Tibial nerve (tissue), 4 donors: ENCODE results near the gene TLN1. TPM values are rescaled to one million over a fixed set of nuclear protein-coding genes. Genes with fewer than 3 reads are reported as not detected.

Experiments
- DNase-seq, 2 donors: peaks; one replicate each; pipeline ENCODE4 v3.0.0-alpha.2; 2019; ENCODE audit warnings: low spot score in 2 of 2
- H3K27ac ChIP-seq, 4 donors: fragments of 200-600 bp; sonication (generic) in 3 of 4; one replicate each; pipeline ENCODE4 v1.5.1; 2017 to 2019; ENCODE audit warnings: mild to moderate bottlenecking in 1 of 4
- H3K27me3 ChIP-seq, 2 donors: fragments of 200-600 bp; sonication (generic) in 1 of 2; one replicate each; pipeline versions ENCODE4 v1.5.1 to v1.6.0; 2017 to 2019
- H3K36me3 ChIP-seq, 3 donors: fragments of 200-600 bp; sonication (generic); one replicate each; pipeline ENCODE4 v1.5.1; 2018 to 2019
- H3K4me1 ChIP-seq, 4 donors: fragments of 200-600 bp; sonication (generic) in 3 of 4; one replicate each; pipeline ENCODE4 v1.5.1; 2017 to 2019
- H3K4me3 ChIP-seq, 4 donors: fragments of 200-600 bp; sonication (generic) in 3 of 4; one replicate each; pipeline ENCODE4 v1.5.1; 2017 to 2019; ENCODE audit warnings: mild to moderate bottlenecking in 1 of 4, moderate library complexity in 1 of 4
- H3K9me3 ChIP-seq, 4 donors: fragments of 200-600 bp; sonication (generic) in 3 of 4; one replicate each; pipeline ENCODE4 v1.5.1; 2017 to 2019
- CTCF ChIP-seq, 5 experiments: fragments of 200-600 bp in 3 of 5; fragments of 450-650 bp in 2 of 5; sonication (generic) in 3 of 5; IDR thresholded peaks; one replicate each; pipeline ENCODE4 v1.5.1; 2016 to 2019; ENCODE audit warnings: antibody characterized with exemption in 5 of 5, mild to moderate bottlenecking in 3 of 5, moderate library complexity in 2 of 5
- EP300 ChIP-seq, 2 donors: sonication (generic); formaldehyde crosslinking; IDR thresholded peaks; one replicate each; pipeline ENCODE4 v1.6.1; 2017; ENCODE audit warnings: antibody characterized with exemption in 2 of 2, mild to moderate bottlenecking in 1 of 2
- POLR2A ChIP-seq, 2 donors: fragments of 450-650 bp; IDR thresholded peaks; one replicate each; pipeline ENCODE4 v1.6.1; 2017; ENCODE audit warnings: antibody characterized with exemption in 2 of 2, mild to moderate bottlenecking in 2 of 2, moderate library complexity in 2 of 2
- WGBS, 2 donors: methylation state at CpG; one replicate each; pipeline ENCODE4 v1.1.5; 2018; 5-methylcytosine and 5-hydroxymethylcytosine counted together
- total RNA-seq, 4 donors: library from RNA; depleted of rRNA; stranded (reverse); fragments of >200 nt; gene quantifications; one replicate each; pipeline ENCODE4 v1.1.0, GENCODE V29; 2016

The TLN1 gene
- total RNA-seq, 4 donors from 2014 or later: 284 to 405 (median 350) TPM

- 93 to 99% methylated on average over 13 of the region's 13 CpGs for WGBS, 2 donors
- Histone ChIP-seq H3K4me1 (no peaks in the 10 kb centered on the region), H3K27me3 (no peaks in the 10 kb centered on the region), H3K27ac (no peak overlapping the region), H3K4me3 (no peak overlapping the region), H3K9me3 (no peaks in the 10 kb centered on the region), H3K36me3 (peaks cover 7 to 99% (median 87%) of the 10 kb centered on the region in 3 donors)
- TF ChIP-seq EP300 (IDR thresholded peaks at IDR 0.05) (no peak), POLR2A (IDR thresholded peaks at IDR 0.05) (no peak), CTCF (IDR thresholded peaks at IDR 0.05) (no peak)
- no peak for DNase-seq
These were observed 17.3 kb downstream of the TLN1 start for GRCh38 chr9:35714579-35715252.

- no peaks in the 10 kb centered on the region for H3K27me3 ChIP-seq
- 91 to 97% methylated on average over 6 of the region's 6 CpGs for WGBS, 2 donors
- no peak overlapping the region for H3K4me3 ChIP-seq
- H3K27ac ChIP-seq: no peak overlapping the region
- no peak for DNase-seq
- no peaks in the 10 kb centered on the region for H3K4me1 ChIP-seq
- TF ChIP-seq EP300 (IDR thresholded peaks at IDR 0.05) (no peak), POLR2A (IDR thresholded peaks at IDR 0.05) (no peak), CTCF (IDR thresholded peaks at IDR 0.05) (no peak)
- no peaks in the 10 kb centered on the region for H3K9me3 ChIP-seq
- peaks cover 4 to 99% (median 84%) of the 10 kb centered on the region in 3 donors for H3K36me3 ChIP-seq
These were observed 17.9 kb downstream of the TLN1 start for GRCh38 chr9:35714123-35714522.

GRCh38 chr9:35713578-35713977 is 18.4 kb downstream of the TLN1 start:
- TF ChIP-seq CTCF (IDR thresholded peaks at IDR 0.05): no peak
- TF ChIP-seq EP300 (IDR thresholded peaks at IDR 0.05): no peak
- TF ChIP-seq POLR2A (IDR thresholded peaks at IDR 0.05): no peak
- no peak overlapping the region for H3K27ac ChIP-seq
- no peaks in the 10 kb centered on the region for H3K4me1 ChIP-seq
- H3K36me3 ChIP-seq: peaks cover 4 to 99% (median 82%) of the 10 kb centered on the region in 3 donors
- H3K27me3 ChIP-seq: no peaks in the 10 kb centered on the region
- H3K4me3 ChIP-seq: no peak overlapping the region
- 90 to 95% methylated on average over 3 of the region's 3 CpGs for whole genome bisulfite sequencing, 2 donors
- H3K9me3 ChIP-seq: no peaks in the 10 kb centered on the region
- no peak for DNase-seq

GRCh38 chr9:35712762-35713400 is 19.1 kb downstream of the TLN1 start:
- Histone ChIP-seq H3K4me3 (no peak overlapping the region), H3K27me3 (no peaks in the 10 kb centered on the region), H3K9me3 (no peaks in the 10 kb centered on the region), H3K36me3 (peaks cover 4 to 99% (median 81%) of the 10 kb centered on the region in 3 donors), H3K4me1 (no peaks in the 10 kb centered on the region), H3K27ac (no peak overlapping the region)
- WGBS, 2 donors: 83 to 87% methylated on average over 7 to 11 of the region's 11 CpGs
- no peak for TF ChIP-seq EP300 (IDR thresholded peaks at IDR 0.05)
- TF ChIP-seq CTCF (IDR thresholded peaks at IDR 0.05): no peak
- no peak for TF ChIP-seq POLR2A (IDR thresholded peaks at IDR 0.05)
- no peak for DNase-seq
